AG09319 (cell line): Measurements from ENCODE around the gene ALDOA.
A peak's percentile ranks its signal among the peaks of the same experiment; 100 is the strongest.
"Not testable (repeated sequence)": the region's sequence is repeated elsewhere in the genome, so short reads cannot be mapped to it uniquely, and the experiment has no call there.

Source experiments
- DNase-seq: peaks from one replicate; pipeline ENCODE4 v3.0.0-alpha.2; 2010; ENCODE audit warnings: low read depth; ENCODE audit errors: extremely low read depth
- TF ChIP-seq, protein P1 (sequence below): IDR thresholded peaks from 2 replicates; pipeline ENCODE4 v1.5.1; 2011; ENCODE audit warnings: low read depth, mild to moderate bottlenecking, inconsistent platforms, low read length, moderate library complexity

The ALDOA gene

DNA sequence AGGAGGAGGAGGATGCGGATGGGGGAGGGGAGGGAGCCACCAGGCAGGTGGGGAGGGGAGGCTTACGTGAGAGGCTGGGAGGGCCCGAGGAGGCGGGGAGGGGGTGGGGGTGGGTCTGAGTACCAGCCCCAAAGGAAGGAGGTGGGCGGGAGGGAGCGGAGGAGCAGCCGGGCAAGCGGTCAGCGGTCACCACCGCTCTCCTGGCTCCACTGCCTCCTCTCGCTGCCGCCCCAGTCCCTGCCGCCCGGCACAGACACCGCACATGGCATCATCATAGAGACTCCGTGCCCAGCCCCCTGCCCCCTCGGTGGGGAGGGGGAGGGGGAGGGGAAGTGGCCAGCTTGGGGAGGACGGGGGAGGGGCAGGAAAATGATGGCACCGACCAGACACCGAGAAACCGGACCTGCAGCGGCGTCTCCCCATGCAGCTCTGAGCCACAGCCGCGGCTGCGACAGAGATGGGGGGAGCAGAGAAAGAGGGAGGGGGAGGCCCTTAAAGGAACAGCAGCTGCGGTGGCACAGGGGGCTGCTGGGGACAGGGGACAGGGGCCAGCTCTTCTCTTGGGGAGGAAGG, 34.6 kb upstream of the ALDOA start, which contains the start of gene TLCD3B:
Gene TLCD3B, minus strand, starts transcription at position 431 of the 573 bp plus-strand sequence. CDS start 744 bp downstream, outside the sequence.
- DNase-seq: no peak
- TF ChIP-seq, protein P1, sequence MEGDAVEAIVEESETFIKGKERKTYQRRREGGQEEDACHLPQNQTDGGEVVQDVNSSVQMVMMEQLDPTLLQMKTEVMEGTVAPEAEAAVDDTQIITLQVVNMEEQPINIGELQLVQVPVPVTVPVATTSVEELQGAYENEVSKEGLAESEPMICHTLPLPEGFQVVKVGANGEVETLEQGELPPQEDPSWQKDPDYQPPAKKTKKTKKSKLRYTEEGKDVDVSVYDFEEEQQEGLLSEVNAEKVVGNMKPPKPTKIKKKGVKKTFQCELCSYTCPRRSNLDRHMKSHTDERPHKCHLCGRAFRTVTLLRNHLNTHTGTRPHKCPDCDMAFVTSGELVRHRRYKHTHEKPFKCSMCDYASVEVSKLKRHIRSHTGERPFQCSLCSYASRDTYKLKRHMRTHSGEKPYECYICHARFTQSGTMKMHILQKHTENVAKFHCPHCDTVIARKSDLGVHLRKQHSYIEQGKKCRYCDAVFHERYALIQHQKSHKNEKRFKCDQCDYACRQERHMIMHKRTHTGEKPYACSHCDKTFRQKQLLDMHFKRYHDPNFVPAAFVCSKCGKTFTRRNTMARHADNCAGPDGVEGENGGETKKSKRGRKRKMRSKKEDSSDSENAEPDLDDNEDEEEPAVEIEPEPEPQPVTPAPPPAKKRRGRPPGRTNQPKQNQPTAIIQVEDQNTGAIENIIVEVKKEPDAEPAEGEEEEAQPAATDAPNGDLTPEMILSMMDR: no peak

DNA sequence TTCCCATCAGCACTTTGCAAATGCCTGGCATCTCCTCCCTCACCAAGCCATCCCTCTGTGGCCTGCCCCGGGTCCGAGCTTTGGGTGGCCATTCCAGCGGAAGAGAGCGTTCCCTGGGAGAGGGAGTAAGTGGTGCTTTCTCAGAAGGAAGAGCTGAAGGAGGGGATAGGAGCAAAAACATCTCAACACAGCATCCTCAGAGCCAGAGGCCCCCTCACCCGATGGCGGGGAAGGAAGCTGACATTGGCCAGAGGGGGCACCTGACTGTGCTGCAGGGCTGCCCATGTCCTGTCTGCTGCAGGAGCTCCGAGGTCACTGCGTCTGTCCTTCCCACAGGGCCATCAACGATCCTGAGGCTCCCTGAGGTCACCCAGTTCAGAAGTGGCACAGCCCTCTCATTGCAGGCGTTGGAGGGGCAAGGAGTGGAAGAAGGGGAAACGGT, 34.1 kb upstream of the ALDOA start:
- TF ChIP-seq, protein P1: no peak
- DNase-seq: no peak

DNA sequence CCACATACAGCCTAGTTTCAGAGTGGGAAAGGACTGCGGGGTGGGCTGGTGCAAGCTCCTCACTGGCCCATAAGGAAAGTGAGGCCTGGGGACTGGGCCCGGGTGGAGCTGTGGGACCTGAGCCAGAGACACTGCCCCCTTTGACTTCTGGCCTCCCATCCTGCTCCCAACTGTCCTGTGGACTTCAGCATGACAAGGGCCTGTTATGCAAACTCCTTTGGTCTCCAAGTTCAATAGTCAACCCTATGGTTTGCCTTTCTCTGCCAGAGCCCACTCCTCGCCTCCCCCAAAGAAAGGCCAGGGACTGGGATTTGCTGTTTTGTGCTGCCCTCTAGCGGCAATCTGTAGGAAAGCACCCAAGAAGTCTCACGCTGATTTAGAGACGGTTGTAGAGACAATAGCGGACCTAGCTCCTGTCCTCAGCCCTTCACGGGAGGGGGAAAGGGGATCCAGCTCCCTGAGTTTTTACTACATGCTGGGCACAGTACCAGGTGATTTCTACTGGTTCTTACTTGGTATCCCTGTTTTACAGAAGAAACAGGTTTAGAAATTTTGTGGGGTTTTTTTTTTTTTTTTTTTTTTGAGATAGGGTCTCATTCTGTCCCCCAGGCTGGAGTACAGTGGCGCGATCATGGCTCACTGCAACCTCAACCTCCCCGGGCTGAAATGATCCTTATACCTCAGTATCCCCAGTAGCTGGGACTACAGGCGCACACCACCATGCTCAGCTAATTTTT, 33.3 kb upstream of the ALDOA start:
- TF ChIP-seq, protein P1: peak; percentile 79
- no peak for DNase-seq

DNA sequence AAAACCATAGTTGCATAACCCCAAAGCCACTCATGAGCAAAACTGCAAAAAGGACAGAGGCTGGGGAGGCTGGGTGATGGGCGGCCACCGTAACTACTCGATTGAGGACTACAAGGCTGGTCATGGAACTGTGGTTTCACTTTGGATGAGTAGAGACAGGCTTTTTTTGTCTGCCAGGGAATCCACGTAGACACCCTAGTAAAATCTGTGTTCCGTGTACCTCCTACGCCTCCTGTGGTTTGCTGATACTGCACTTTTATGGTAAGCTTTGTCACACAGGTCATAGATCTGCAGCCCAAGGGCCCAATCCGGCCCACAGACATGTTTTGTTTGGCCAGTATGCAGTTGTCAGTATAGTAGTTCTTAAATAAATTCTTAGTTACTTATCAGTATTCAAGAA, 32.3 kb upstream of the ALDOA start:
- TF ChIP-seq, protein P1: no peak
- DNase-seq: no peak

DNA sequence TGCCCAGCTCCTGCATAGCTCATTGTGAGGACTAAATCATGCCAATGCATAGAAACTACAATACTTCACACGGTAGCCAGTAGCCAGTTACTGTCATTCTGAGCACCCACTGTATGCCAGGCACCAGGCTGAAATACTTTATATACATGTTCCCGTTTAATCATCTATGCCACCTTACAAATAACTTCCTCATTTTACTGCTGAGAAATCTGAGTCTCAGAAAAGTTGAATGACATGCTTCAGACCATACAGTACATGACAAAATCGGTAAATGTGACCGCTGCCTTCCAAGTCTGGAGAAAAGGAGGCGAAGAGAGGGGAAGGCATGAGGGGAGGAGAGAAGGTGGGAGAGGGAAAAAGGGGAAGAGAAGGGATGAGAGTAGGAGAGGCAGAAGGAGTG, 25.3 kb upstream of the ALDOA start:
- no peak for DNase-seq

DNA sequence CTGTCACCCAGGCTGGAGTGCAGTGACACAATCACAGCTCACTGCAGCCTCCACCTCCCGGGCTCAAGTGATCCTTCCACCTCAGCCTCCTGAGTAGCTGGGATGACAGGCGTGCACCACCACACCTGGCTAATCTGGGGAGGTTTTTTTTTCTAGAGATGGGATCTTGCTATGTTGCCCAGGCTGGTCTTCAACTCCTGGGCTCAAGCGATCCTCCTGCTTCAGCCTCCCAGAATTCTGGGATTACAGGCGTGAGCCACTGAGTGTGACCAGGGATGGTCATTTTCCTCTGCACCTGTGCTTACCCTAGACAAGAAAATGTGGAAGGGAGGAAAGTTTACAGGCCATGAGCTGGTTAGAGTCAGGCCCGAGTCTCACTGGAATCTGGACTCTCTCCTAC, 24.9 kb upstream of the ALDOA start:
- not testable (repeated sequence) for DNase-seq

More for the DNA sequence above, 25.3 kb upstream of the ALDOA start:
- TF ChIP-seq, protein P1: no peak

DNA sequence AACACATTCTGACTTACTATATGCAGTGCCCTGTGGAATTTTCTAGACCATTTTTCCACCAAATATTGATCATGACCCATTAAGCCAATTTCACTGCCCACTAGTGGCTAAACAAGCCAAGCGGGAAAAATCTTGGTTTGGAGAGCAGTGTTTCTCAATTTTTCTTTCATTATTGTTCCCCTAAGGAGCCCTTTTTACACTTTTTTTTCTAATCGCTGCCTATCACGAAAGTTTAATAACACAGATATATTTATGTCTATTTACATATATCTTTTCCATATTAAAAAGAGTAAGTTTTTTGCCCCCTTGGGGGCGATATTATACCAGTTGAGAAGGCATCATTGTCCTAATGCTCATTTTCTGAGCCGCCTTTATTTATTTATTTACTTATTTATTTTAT, 23.7 kb upstream of the ALDOA start:
- DNase-seq: peak; percentile 19
- TF ChIP-seq, protein P1: peak; percentile 30
